ENCODE results near the gene ZXDC. TPM values are rescaled to one million over a fixed set of nuclear protein-coding genes. Genes with fewer than 3 reads are reported as not detected.

Gene ZXDC
- total RNA-seq, 4 donors from 2014 or later: 25.9 to 47.6 (median 35.3) TPM

- no peaks in the 10 kb centered on the region for H3K9me3 ChIP-seq
- H3K36me3 ChIP-seq: peaks cover 0 to 100% of the 10 kb centered on the region in 2 donors
- no peak overlapping the region for H3K4me3 ChIP-seq
- 65 to 67% methylated on average over 3 to 4 of the region's 7 CpGs for WGBS, 2 donors (ENCODE audit: low coverage in 1 of 2)
- no peak for ATAC-seq
- H3K4me1 ChIP-seq: peaks cover 0 to 9% (median 0%) of the 10 kb centered on the region in 3 donors
- no peak for TF ChIP-seq EP300 (IDR thresholded peaks at IDR 0.05)
- TF ChIP-seq CTCF (IDR thresholded peaks at IDR 0.05): no peak
- TF ChIP-seq POLR2AphosphoS5 (IDR thresholded peaks at IDR 0.05): no peak
- TF ChIP-seq POLR2A (IDR thresholded peaks at IDR 0.05): no peak
- H3K27ac ChIP-seq: no peak overlapping the region
- no peaks in the 10 kb centered on the region for H3K27me3 ChIP-seq
Measured at GRCh38 chr3:126460381-126460780, 15.3 kb downstream of the ZXDC start.

GRCh38 chr3:126459763-126460127, 15.9 kb downstream of the ZXDC start:
- TF ChIP-seq POLR2AphosphoS5 (IDR thresholded peaks at IDR 0.05): no peak
- no peak for TF ChIP-seq CTCF (IDR thresholded peaks at IDR 0.05)
- no peak for TF ChIP-seq EP300 (IDR thresholded peaks at IDR 0.05)
- no peak for TF ChIP-seq POLR2A (IDR thresholded peaks at IDR 0.05)
- peaks cover 0 to 98% of the 10 kb centered on the region in 2 donors for H3K36me3 ChIP-seq
- no peaks in the 10 kb centered on the region for H3K9me3 ChIP-seq
- no peak overlapping the region for H3K4me3 ChIP-seq
- 80 to 82% methylated on average over 2 to 3 of the region's 9 CpGs for whole genome bisulfite sequencing, 2 donors (ENCODE audit: low coverage in 1 of 2)
- no peak overlapping the region for H3K27ac ChIP-seq
- H3K27me3 ChIP-seq: no peaks in the 10 kb centered on the region
- ATAC-seq: no peak
- peaks cover 0 to 3% (median 0%) of the 10 kb centered on the region in 3 donors for H3K4me1 ChIP-seq

GRCh38 chr3:126459111-126459762, 16.5 kb downstream of the ZXDC start:
- H3K36me3 ChIP-seq: peaks cover 0 to 98% of the 10 kb centered on the region in 2 donors
- WGBS, 2 donors (ENCODE audit: low coverage in 1 of 2): 40 to 80% methylated on average over 1 to 7 of the region's 7 CpGs
- no peaks in the 10 kb centered on the region for H3K27me3 ChIP-seq
- no peak for TF ChIP-seq POLR2AphosphoS5 (IDR thresholded peaks at IDR 0.05)
- no peak for TF ChIP-seq CTCF (IDR thresholded peaks at IDR 0.05)
- no peak for TF ChIP-seq POLR2A (IDR thresholded peaks at IDR 0.05)
- TF ChIP-seq EP300 (IDR thresholded peaks at IDR 0.05): no peak
- no peaks in the 10 kb centered on the region for H3K9me3 ChIP-seq
- no peak for ATAC-seq
- no peak overlapping the region for H3K4me3 ChIP-seq
- no peaks in the 10 kb centered on the region for H3K4me1 ChIP-seq
- H3K27ac ChIP-seq: no peak overlapping the region

GRCh38 chr3:126456766-126457388, 18.8 kb downstream of the ZXDC start:
- TF ChIP-seq CTCF (IDR thresholded peaks at IDR 0.05) (no peak), POLR2AphosphoS5 (IDR thresholded peaks at IDR 0.05) (no peak), EP300 (IDR thresholded peaks at IDR 0.05) (no peak), POLR2A (IDR thresholded peaks at IDR 0.05) (no peak)
- H3K4me3 ChIP-seq: no peak overlapping the region
- peaks cover 0 to 94% of the 10 kb centered on the region in 2 donors for H3K36me3 ChIP-seq
- H3K27me3 ChIP-seq: no peaks in the 10 kb centered on the region
- no peaks in the 10 kb centered on the region for H3K4me1 ChIP-seq
- H3K27ac ChIP-seq: no peak overlapping the region
- WGBS, 2 donors (ENCODE audit: low coverage in 1 of 2): 77% methylated on average over 5 to 10 of the region's 12 CpGs
- no peak for ATAC-seq
- H3K9me3 ChIP-seq: no peaks in the 10 kb centered on the region

GRCh38 chr3:126456211-126456610, 19.5 kb downstream of the ZXDC start:
- 0 to 60% methylated on average over 1 of the region's 4 CpGs for WGBS, 2 donors (ENCODE audit: low coverage in 1 of 2)
- TF ChIP-seq CTCF (IDR thresholded peaks at IDR 0.05) (no peak), EP300 (IDR thresholded peaks at IDR 0.05) (no peak)
- Histone ChIP-seq H3K36me3 (peaks cover 0 to 94% of the 10 kb centered on the region in 2 donors), H3K4me3 (no peak overlapping the region), H3K4me1 (no peaks in the 10 kb centered on the region), H3K9me3 (no peaks in the 10 kb centered on the region), H3K27me3 (no peaks in the 10 kb centered on the region), H3K27ac (no peak overlapping the region)
- ATAC-seq: no peak

All from gastroesophageal sphincter (tissue), 4 donors.